GM12864 (cell line): ENCODE data around the gene TEAD1.

Source experiments
- DNase-seq: peaks from one replicate; pipeline ENCODE4 v3.0.0-alpha.2; 2011; ENCODE audit warnings: low read depth
- H3K4me3 ChIP-seq: 2 replicates; pipeline ENCODE4 v1.5.1; 2011; ENCODE audit warnings: mild to moderate bottlenecking, low read depth, low read length, control low read depth
- CTCF ChIP-seq: IDR thresholded peaks from 2 replicates; pipeline ENCODE4 v1.5.1; 2011; ENCODE audit warnings: low read depth, mild to moderate bottlenecking, moderate library complexity, low read length, control low read depth, inconsistent platforms; ENCODE audit errors: missing control alignments

Gene TEAD1

DNA sequence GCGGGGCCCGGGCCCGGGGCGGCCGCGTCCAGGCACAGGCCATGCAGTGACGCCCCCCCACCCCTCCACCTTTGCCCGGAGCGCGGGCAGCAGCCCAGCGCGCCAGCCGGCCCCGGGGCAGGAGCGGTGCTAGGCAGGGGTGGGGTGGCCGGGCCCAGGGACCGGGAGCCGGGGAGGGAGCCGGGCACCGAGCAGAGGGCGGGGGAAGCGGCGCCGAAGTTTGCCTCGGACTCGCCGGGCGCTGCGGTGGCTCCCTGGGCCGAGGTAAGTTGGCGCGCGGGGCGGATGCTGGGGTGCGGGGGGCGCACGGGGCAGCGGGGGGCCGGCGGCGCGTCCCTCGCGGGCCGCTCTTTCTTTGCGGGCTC, 332 bp downstream of the TEAD1 start:
- no peak for DNase-seq
- peak overlapping the region; percentile 61 for H3K4me3 ChIP-seq
- TF ChIP-seq CTCF, result no peak

GRCh38 chr11:12674936-12675696, 895 bp downstream of the TEAD1 start:
- peak overlapping the region; percentile 61 for H3K4me3 ChIP-seq
- DNase-seq, result no peak

DNA sequence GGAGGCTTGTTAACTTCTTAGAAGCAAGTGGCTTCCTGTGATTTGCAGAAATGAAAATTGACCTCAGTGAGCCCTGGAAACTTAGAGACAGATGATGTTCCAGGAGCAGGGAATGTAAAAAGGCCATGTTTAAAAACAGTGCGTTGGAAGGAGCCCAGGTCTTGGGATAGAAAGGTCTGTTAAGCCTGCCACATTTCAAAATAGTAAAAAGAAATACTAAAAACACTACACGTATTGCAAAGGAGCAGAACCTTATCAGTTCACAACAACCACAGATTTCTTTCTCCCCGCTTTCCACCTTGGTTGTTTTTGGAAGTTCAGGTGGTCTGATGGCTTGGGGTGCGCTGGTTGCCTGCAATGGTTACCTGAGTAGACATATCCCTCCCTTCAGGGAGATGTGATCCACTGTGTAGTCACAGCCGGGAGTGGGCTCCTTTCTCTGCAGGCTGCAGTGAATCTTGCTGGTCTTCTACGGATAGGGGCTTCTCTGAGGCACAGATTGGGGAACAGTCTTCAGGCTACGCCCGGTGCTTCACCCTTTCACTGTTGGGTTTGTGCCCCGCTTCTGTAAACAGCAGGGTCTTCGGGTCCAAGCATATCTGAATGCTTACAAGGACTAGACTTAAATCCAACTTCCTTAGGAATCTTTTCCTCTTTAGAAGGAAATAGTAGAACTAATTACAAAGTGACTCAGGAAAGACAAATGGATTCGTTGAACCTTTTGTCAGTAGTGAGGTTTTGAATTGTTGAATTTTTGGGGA, 1.9 kb downstream of the TEAD1 start:
- DNase-seq, result no peak
- H3K4me3 ChIP-seq, result peak overlapping the region; percentile 61

More at GRCh38 chr11:12674936-12675696, 895 bp downstream of the TEAD1 start:
- TF ChIP-seq CTCF, result no peak

GRCh38 chr11:12677131-12677530, 2.9 kb downstream of the TEAD1 start:
- no peak for TF ChIP-seq CTCF
- DNase-seq, result no peak
- no peak overlapping the region for H3K4me3 ChIP-seq

More for the DNA sequence above, 1.9 kb downstream of the TEAD1 start:
- no peak for TF ChIP-seq CTCF

- no peak for DNase-seq
- no peak overlapping the region for H3K4me3 ChIP-seq
- no peak for TF ChIP-seq CTCF
Observed at GRCh38 chr11:12678092-12678491, 3.9 kb downstream of the TEAD1 start.

- DNase-seq, result no peak
- no peak overlapping the region for H3K4me3 ChIP-seq
- TF ChIP-seq CTCF, result no peak
Observed at GRCh38 chr11:12678991-12679390, 4.8 kb downstream of the TEAD1 start.
